K562 (cell line): ENCODE results near the gene GP2. TPM values are rescaled to one million over a fixed set of nuclear protein-coding genes. Genes with fewer than 3 reads are reported as not detected.

Source experiments
- ATAC-seq: fragments of 200-7000 bp; cut with Tn5 transposase; 3 replicates; pipeline ENCODE4 v1.9.1; 2020; ENCODE audit warnings: moderate library complexity
- BruUV-seq: library from RNA; stranded (reverse); fragments of 400-500 nt; replicated peaks from 2 replicates; lab custom pipeline; 2021; lab: Mats Ljungman, UMichigan
- CTCF ChIA-PET: fragments of 300-600 bp; formaldehyde crosslinking; extraction: SDS; loops from one replicate; lab custom pipeline; 2021; ENCODE audit warnings: low intra/inter-chr PET ratio; lab: Yijun Ruan, JAX
- POLR2A ChIA-PET: fragments of 300-600, 350-650 bp; sonication (Branson Sonifier 250); formaldehyde crosslinking; extraction: SDS; loops from one replicate; lab custom pipeline; 2021; ENCODE audit warnings: antibody characterized with exemption, inconsistent platforms; lab: Yijun Ruan, JAX
- DNase-seq, 4 experiments: peaks; one replicate each; pipeline versions ENCODE4 v3.0.0 to v3.0.0-alpha.2; 2011 to 2018; ENCODE audit warnings: low spot score in 3 of 4, mixed read lengths in 3 of 4; ENCODE audit errors: extremely low read depth in 1 of 4
- FAIRE-seq: peaks from 2 replicates; lab custom pipeline; 2011; peaks lifted over from hg19 to GRCh38; lab: Jason Lieb, UNC
- H2AFZ ChIP-seq: 2 replicates; pipeline ENCODE4 v1.6.0; 2011; ENCODE audit warnings: low read depth, low read length, control low read depth, inconsistent platforms
- H3K27ac ChIP-seq: fragments of 200-600 bp; 3 replicates; pipeline ENCODE4 v1.8.0; 2011; ENCODE audit warnings: low read depth, mild to moderate bottlenecking, control low read depth, inconsistent platforms, low read length, moderate library complexity, mixed read lengths; ENCODE audit errors: extremely low read depth
- H3K27me3 ChIP-seq, 2 experiments: fragments of 300-600 bp in 1 of 2; 2 replicates in 1 of 2; 3 replicates in 1 of 2; pipeline versions ENCODE4 v1.6.0 to v1.8.0; 2011; ENCODE audit warnings: inconsistent platforms in 2 of 2, low read length in 2 of 2, mild to moderate bottlenecking in 1 of 2, mixed read lengths in 1 of 2, moderate library complexity in 1 of 2; ENCODE audit not compliant: control insufficient read depth in 2 of 2, insufficient read depth in 2 of 2
- H3K36me3 ChIP-seq: fragments of 300-600 bp; 3 replicates; pipeline ENCODE4 v1.8.0; 2011; ENCODE audit warnings: mild to moderate bottlenecking, low read length, inconsistent platforms; ENCODE audit not compliant: control insufficient read depth, insufficient read depth
- H3K4me1 ChIP-seq, 2 experiments: fragments of 200-600 bp in 1 of 2; replicated peaks in 1 of 2; 2 replicates in 1 of 2; 3 replicates in 1 of 2; pipeline versions ENCODE4 v1.5.1 to v1.8.0; 2011; ENCODE audit warnings: inconsistent platforms in 2 of 2, low read length in 2 of 2, mild to moderate bottlenecking in 1 of 2, mixed read lengths in 1 of 2, moderate library complexity in 1 of 2; ENCODE audit not compliant: control insufficient read depth in 2 of 2, insufficient read depth in 2 of 2
- H3K4me2 ChIP-seq: 2 replicates; pipeline ENCODE4 v1.6.1; 2011; ENCODE audit warnings: low read length, control low read depth, inconsistent platforms, mixed read lengths; ENCODE audit not compliant: insufficient read depth
- H3K4me3 ChIP-seq: fragments of 200-600 bp; sonication (generic), shearing (Covaris generic); 2 replicates; pipeline ENCODE4 v1.5.1; 2016; ENCODE audit warnings: control low read depth, inconsistent platforms
- H3K79me2 ChIP-seq: fragments of 200-600 bp; 3 replicates; pipeline ENCODE4 v1.8.0; 2011; ENCODE audit warnings: low read length, inconsistent platforms; ENCODE audit not compliant: control insufficient read depth, insufficient read depth
- H3K9ac ChIP-seq, 2 experiments: 2 replicates each; pipeline versions ENCODE4 v1.6.0 to v1.6.1; 2011; ENCODE audit warnings: low read depth in 2 of 2, low read length in 2 of 2, control low read depth in 1 of 2, inconsistent platforms in 1 of 2, mild to moderate bottlenecking in 1 of 2, mixed read lengths in 1 of 2; ENCODE audit not compliant: insufficient read depth in 1 of 2
- H3K9me1 ChIP-seq: one replicate; pipeline ENCODE4 v1.6.0; 2011; ENCODE audit warnings: inconsistent platforms, mild to moderate bottlenecking, low read length, moderate library complexity; ENCODE audit not compliant: control insufficient read depth, insufficient read depth
- H3K9me3 ChIP-seq: replicated peaks from 2 replicates; pipeline ENCODE4 v1.5.1; 2011; ENCODE audit warnings: low read depth, low read length, inconsistent platforms; ENCODE audit not compliant: control insufficient read depth, insufficient read depth
- H4K20me1 ChIP-seq: replicated peaks from 2 replicates; pipeline ENCODE4 v1.6.1; 2011; ENCODE audit warnings: low read length, inconsistent platforms, mixed read lengths; ENCODE audit not compliant: control insufficient read depth, insufficient read depth
- HNRNPK ChIP-seq: fragments of 200-400 bp; formaldehyde crosslinking; IDR thresholded peaks from one replicate; pipeline ENCODE4 v1.6.1; 2018; ENCODE audit warnings: mild to moderate bottlenecking, low read depth, low read length; ENCODE audit not compliant: poor library complexity, severe bottlenecking
- WGBS: fragments of 100-300 bp; shearing (Covaris generic); methylation state at CpG from one replicate; pipeline ENCODE4 v1.1.6; 2016; ENCODE audit warnings: low coverage, mixed read lengths; ENCODE audit not compliant: insufficient coverage; ENCODE audit errors: missing lambda C conversion rate; 5-methylcytosine and 5-hydroxymethylcytosine counted together
- in situ Hi-C: fragments of 300-500 bp; cut with MboI; formaldehyde crosslinking; loops from 4 replicates; pipeline ENCODE4 v1.15.0; 2018; ENCODE audit warnings: inconsistent platforms, mixed read lengths
- intact Hi-C: fragments of 100-400 bp; cut with micrococcal nuclease; formaldehyde crosslinking; loops from 2 replicates; pipeline ENCODE4 v1.14.2; 2022
- polyA plus RNA-seq, 8 experiments: library from polyadenylated mRNA; depleted of rRNA in 4 of 8; stranded (reverse) in 5 of 8; unstranded in 3 of 8; fragments of >200 nt; fragmentation: Nextera tagmentation in 2 of 8; fragmentation: Illumina TruSeq in 1 of 8; extraction: Ambion mirVana in 2 of 8; extraction: Trizol in 1 of 8; gene quantifications; 2 replicates each; pipeline versions ENCODE4 v1.2.1 to v1.2.3, GENCODE V29; 2011 to 2014; ENCODE audit warnings: inconsistent platforms in 1 of 8, missing spikeins in 1 of 8
- total RNA-seq, 7 experiments: library from RNA; depleted of rRNA in 6 of 7; stranded (reverse); fragments of >200 nt in 6 of 7; fragmentation: Illumina TruSeq in 2 of 7; extraction: Trizol in 2 of 7; gene quantifications; 2 replicates each; pipeline versions ENCODE4 v1.2.1 to v1.2.3, GENCODE V29; 2011 to 2021; ENCODE audit warnings: low replicate concordance in 1 of 7
- TF ChIP-seq, protein P1 (sequence below): sonication (generic); formaldehyde crosslinking; IDR thresholded peaks from 2 replicates; pipeline ENCODE4 v1.9.0; 2022; ENCODE audit warnings: mild to moderate bottlenecking, missing genetic modification reagents
- TF ChIP-seq, protein P2 (sequence below): fragments of 250-450 bp; sonication (Bioruptor Pico); IDR thresholded peaks from 2 replicates; pipeline ENCODE4 v1.5.0; 2021; ENCODE audit warnings: mild to moderate bottlenecking, moderate library complexity
- TF ChIP-seq, protein P3 (sequence below): sonication (generic); formaldehyde crosslinking; IDR thresholded peaks from 2 replicates; pipeline ENCODE4 v1.8.1; 2023; ENCODE audit warnings: missing genetic modification reagents, mild to moderate bottlenecking, borderline replicate concordance

GP2 gene
- total and polyA plus RNA-seq, 9 of the 15 experiments (the other 6 are each of a cell fraction or from before 2014, with no cell fraction given): 5.9 TPM; not detected in 8

DNA sequence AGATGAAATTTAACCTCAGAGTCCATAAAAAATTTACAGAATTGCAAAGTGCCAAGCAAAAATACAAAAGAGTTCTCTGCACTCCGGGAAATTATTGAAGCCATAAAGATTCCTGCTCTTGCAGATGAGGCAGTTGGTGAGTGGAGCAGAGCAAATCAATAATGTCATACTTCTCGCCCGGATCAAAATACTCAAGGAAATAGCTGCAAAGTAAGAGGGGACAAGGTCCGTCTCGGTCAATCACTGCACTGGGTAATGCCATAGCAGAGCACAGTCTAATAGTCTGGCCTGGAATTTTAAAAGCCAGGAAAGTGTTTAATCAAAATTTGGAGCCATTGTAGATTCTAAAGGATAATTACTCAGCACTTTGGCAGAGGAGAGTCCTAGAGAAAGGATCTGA is 58.9 kb downstream of the GP2 start (continued):
- TF ChIP-seq, protein P1, sequence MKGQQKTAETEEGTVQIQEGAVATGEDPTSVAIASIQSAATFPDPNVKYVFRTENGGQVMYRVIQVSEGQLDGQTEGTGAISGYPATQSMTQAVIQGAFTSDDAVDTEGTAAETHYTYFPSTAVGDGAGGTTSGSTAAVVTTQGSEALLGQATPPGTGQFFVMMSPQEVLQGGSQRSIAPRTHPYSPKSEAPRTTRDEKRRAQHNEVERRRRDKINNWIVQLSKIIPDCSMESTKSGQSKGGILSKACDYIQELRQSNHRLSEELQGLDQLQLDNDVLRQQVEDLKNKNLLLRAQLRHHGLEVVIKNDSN (CRISPR knock-in tag): no peak
- TF ChIP-seq, protein P2, sequence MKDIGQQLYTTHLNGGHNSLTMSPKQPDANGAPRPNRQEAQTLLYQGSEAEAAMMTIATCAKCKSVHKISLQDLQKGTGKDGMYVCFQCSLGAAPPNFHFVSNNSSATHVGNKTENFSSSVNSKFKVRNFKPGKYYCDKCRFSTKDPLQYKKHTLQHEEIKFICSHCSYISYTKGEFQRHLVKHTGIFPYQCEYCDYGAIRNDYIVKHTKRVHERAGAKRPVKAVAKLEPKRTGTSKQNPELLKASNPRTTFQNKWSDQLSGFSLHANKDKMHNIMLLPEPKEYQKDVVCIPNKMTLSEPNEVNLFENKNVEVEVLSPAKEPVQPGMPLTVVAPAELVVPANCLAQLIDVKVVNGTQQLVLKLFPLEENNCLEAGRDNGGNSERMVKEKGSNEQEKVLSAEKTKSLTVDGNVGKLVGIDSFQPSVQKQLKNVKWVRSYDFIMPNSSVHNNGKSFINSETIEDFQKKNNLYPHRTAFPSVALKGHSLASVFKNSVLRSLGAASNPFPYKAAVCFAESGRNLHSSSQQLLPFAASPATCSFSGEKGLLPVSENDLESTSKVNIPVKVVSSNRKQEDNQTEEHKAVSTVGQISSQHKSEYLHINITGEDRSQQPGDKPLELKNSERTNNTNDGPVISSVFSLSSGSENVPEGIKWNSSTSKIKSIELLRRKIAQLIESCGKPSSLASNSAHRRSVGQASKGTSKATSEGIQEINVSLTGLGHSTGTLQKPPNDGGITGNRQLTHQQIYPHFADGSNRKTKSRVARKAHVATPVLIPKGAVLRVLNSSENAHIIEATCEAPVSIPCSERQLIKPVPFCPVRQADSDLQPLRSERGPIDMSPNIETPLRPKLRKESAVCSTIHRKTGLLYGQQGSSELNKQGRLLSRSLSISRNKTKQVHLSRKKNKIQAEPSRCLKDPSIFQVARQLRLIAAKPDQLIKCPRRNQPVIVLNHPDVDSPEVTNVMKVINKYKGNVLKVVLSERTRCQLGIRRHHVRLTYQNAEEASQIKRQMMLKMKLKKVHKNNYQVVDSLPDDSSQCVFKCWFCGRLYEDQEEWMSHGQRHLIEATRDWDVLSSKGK (CRISPR knock-in tag): no peak
- TF ChIP-seq, all 486 proteins: peak for 0

DNA sequence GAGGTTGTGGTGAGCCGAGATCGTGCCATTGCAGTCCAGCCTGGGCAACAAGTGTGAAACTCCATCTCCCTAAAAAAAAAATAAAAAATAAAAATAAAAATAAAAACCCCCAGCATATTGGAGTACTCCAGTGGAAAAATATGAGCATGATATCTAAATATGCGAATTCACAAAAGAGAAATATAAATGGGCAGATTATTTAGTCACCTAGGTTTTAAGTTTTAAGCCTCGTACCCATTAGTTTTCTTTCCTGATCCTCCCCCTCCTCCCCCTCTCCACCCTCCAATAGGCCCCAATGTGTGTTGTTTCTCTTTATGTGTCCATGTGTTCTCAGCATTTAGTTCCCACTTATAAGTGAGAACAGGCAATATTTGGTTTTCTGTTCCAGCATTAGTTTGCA is 62.3 kb downstream of the GP2 start:
- H3K4me2 ChIP-seq: no peak overlapping the region
- POLR2A ChIA-PET: no interaction called here
- H3K36me3 ChIP-seq: no peaks in the 10 kb centered on the region
- FAIRE-seq (no peak), ATAC-seq (no peak), DNase-seq (no peak)
- no peaks in the 10 kb centered on the region for H3K79me2 ChIP-seq
- H3K4me3 ChIP-seq: no peak overlapping the region
- in situ Hi-C loops: no loop called here
- H4K20me1 ChIP-seq: no peaks in the 10 kb centered on the region
- no TSS peak for BruUV-seq
- TF ChIP-seq HNRNPK: peak; percentile 41
- TF ChIP-seq, protein P3, sequence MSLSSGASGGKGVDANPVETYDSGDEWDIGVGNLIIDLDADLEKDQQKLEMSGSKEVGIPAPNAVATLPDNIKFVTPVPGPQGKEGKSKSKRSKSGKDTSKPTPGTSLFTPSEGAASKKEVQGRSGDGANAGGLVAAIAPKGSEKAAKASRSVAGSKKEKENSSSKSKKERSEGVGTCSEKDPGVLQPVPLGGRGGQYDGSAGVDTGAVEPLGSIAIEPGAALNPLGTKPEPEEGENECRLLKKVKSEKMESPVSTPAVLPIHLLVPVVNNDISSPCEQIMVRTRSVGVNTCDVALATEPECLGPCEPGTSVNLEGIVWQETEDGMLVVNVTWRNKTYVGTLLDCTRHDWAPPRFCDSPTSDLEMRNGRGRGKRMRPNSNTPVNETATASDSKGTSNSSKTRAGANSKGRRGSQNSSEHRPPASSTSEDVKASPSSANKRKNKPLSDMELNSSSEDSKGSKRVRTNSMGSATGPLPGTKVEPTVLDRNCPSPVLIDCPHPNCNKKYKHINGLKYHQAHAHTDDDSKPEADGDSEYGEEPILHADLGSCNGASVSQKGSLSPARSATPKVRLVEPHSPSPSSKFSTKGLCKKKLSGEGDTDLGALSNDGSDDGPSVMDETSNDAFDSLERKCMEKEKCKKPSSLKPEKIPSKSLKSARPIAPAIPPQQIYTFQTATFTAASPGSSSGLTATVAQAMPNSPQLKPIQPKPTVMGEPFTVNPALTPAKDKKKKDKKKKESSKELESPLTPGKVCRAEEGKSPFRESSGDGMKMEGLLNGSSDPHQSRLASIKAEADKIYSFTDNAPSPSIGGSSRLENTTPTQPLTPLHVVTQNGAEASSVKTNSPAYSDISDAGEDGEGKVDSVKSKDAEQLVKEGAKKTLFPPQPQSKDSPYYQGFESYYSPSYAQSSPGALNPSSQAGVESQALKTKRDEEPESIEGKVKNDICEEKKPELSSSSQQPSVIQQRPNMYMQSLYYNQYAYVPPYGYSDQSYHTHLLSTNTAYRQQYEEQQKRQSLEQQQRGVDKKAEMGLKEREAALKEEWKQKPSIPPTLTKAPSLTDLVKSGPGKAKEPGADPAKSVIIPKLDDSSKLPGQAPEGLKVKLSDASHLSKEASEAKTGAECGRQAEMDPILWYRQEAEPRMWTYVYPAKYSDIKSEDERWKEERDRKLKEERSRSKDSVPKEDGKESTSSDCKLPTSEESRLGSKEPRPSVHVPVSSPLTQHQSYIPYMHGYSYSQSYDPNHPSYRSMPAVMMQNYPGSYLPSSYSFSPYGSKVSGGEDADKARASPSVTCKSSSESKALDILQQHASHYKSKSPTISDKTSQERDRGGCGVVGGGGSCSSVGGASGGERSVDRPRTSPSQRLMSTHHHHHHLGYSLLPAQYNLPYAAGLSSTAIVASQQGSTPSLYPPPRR (CRISPR knock-in tag): no peak
- CTCF ChIA-PET: no interaction called here
- H3K4me1 ChIP-seq: no peaks in the 10 kb centered on the region
- 0% methylated on average over 4 of the region's 4 CpGs for WGBS
- H3K9me1 ChIP-seq: no peaks in the 10 kb centered on the region
- intact Hi-C loops: no loop called here
- H2AFZ ChIP-seq: no peak overlapping the region
- no peak overlapping the region for H3K27ac ChIP-seq
- peaks cover 0 to 21% of the 10 kb centered on the region in 2 experiments; a peak in 4 of 5 replicates for H3K27me3 ChIP-seq
- H3K9ac ChIP-seq: no peak overlapping the region
- H3K9me3 ChIP-seq: no peaks in the 10 kb centered on the region
